SK-N-MC (cell line): ENCODE results near the gene GPR52.

Source experiments
- EZH2 ChIP-seq: fragments of 200-600 bp; sonication (generic); IDR thresholded peaks from one replicate; pipeline ENCODE4 v1.6.1; 2017; ENCODE audit warnings: antibody characterized with exemption
- POLR2AphosphoS5 ChIP-seq: IDR thresholded peaks from 2 replicates; pipeline ENCODE4 v1.6.1; 2012; ENCODE audit warnings: mild to moderate bottlenecking, low read depth, low read length, borderline replicate concordance

DNA sequence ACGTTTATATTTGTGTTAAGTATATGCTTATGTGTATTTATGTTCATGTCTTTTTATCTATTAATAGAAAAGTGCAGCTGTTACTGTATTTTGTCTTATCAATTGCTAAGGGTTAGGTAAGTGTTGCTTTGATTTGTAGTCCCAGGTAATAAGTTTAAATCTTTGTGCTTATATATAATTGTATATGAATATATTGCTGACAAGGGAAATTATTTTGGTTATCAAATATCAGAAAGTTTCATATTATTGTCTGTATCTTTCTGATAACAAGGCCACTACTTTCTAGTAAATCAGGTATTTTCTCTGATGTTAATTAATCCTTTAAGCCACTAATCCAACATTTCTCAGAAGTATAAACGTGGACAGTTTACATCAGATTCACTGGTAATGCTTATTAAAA, 21.3 kb downstream of the GPR52 start:
- TF ChIP-seq EZH2 (no peak), POLR2AphosphoS5 (no peak)
